Pulmonary artery endothelial cell (primary cell): ENCODE measurements around the gene CAMTA1. TPM values are rescaled to one million over a fixed set of nuclear protein-coding genes. Genes with fewer than 3 reads are reported as not detected.
A peak's percentile ranks its signal among the peaks of the same experiment; 100 is the strongest.

ENCODE experiments used
- DNase-seq: peaks from one replicate; pipeline ENCODE4 v3.0.0-alpha.2; 2011; ENCODE audit warnings: low read depth, low spot score
- total RNA-seq: library from RNA; depleted of rRNA; stranded (reverse); fragments of >200 nt; gene quantifications from 2 replicates; pipeline ENCODE4 v1.2.3, GENCODE V29; 2014

CAMTA1 gene
- total RNA-seq, 1 donor from 2014 or later, result 54.0 TPM

GRCh38 chr1:7253118-7253480 is 467.8 kb downstream of the CAMTA1 start:
- DNase-seq, result no peak

DNA sequence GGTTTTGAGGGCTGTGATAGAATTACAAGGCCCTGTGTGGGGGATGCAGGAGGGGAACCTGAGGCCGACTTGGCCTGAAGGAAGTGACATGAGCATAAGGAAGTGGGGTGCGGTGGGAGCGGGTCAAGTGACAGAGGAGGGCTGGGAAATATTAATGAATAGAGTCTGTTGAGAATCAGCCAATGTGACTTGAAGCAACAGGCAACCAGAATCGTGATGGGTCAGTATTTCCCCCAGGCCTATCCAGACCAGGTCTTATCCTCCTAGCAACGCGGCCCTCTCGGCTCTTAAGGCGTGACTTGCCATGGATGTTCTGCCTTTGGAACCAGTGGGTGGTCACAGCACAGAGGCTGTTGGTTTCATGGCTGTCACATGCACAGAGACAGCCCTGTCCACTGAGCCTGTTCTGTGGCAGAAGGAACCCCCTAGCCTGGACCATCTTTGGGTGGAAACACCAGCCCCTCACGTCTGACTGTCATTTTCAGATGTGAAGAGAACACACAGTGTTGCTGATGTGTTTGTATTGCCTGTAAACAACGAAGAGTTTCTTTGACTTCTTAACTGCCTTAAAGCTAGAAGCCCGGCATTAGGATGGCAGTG is 468.8 kb downstream of the CAMTA1 start:
- DNase-seq, result no peak

- no peak for DNase-seq
These were observed 470.2 kb downstream of the CAMTA1 start for GRCh38 chr1:7255303-7256058.

- no peak for DNase-seq
These were observed 471.3 kb downstream of the CAMTA1 start for GRCh38 chr1:7256526-7256925.

GRCh38 chr1:7257225-7257624 is 472.0 kb downstream of the CAMTA1 start:
- DNase-seq, result no peak

DNA sequence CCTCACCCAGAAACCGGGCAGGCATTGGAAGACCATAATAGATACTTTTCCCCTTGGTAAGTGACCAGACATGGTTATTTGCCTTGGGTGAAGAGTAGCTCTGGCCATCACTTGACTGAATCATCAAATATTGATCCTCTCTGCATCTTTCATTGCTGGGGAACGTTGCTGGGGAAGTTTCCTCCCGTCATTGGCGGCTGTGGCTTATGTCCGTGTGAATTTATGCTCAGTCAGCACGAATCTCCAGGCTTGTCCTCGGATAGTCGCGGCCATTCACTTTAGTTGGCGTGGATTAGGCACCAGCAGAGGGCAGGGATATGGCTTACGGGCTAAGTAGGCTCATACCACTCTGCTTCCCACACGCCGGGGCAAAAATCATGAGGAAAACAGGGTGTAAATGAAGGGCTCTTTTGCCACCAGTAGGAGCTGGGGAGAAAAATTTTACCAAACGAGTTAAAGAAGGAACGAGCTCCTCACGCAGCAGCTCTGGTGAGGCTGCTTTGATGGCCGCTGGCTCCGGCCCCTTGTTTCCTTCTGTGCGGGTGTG is 473.4 kb downstream of the CAMTA1 start:
- DNase-seq, result no peak

- DNase-seq, result no peak
These were observed 474.7 kb downstream of the CAMTA1 start for GRCh38 chr1:7259955-7260354.

- no peak for DNase-seq
These were observed 476.2 kb downstream of the CAMTA1 start for GRCh38 chr1:7261490-7261889.

DNA sequence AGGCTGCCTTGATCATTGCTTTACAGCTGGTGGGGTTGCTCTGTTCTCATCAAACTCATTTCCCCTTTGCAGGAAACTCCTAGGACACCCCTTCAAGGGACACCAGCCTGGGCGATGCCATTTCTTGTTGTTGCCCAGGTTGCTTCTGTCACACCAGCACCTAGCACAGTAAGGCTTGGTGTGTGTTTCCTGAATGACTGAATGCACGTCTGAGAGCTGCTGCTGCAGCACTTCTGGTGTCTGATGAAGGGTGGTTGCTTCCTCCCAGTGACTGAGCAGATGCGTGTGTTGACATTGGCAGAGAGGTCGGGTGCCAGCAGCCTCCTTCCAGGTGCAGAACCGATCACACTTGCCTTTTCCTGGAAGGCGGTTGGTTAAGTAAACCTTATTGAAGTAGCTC is 477.4 kb downstream of the CAMTA1 start:
- no peak for DNase-seq

DNA sequence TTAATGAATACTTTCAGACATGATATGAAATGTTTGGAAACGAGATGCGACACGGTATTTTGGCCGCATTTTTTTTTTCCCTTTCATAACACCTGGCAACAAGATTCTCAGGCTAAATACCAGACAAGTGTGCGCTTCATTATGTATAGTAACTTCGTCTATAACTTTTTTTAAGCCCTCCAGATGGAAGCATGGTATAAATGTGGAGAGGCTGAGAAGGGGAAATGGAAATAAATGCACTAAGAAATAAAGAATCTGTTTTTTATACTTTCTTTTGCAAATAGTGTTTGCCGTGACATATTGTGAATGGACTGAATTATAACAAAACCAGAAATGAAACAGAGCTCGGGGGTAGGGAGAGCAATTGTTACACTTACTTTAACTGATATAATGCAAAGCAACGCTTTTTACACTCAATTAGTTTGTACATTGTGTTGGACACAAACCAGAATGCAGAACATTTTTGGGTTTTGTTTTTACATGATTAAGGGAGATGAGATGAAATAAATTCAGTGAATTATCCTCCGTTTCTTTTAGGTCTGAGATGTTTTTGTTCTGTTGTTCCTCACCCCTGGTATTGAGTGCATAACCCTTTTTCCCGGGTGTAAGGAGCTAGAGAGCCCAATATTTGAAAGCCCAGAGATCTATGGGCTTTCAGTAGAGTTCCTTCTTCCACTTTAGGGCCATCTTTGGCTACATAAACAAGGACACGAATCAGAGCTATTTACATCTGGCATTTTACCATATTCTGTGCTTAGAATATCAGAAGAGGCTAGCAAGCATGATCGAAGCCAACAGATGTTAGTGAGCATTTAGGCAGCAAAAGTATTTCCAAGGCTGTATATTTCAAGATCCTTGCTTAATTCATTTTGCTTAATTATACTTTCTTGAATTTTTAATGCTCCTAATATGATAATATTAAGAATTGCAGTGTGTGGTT is 478.0 kb downstream of the CAMTA1 start:
- no peak for DNase-seq

- DNase-seq, result no peak
These were observed 478.8 kb downstream of the CAMTA1 start for GRCh38 chr1:7264101-7264500.

DNA sequence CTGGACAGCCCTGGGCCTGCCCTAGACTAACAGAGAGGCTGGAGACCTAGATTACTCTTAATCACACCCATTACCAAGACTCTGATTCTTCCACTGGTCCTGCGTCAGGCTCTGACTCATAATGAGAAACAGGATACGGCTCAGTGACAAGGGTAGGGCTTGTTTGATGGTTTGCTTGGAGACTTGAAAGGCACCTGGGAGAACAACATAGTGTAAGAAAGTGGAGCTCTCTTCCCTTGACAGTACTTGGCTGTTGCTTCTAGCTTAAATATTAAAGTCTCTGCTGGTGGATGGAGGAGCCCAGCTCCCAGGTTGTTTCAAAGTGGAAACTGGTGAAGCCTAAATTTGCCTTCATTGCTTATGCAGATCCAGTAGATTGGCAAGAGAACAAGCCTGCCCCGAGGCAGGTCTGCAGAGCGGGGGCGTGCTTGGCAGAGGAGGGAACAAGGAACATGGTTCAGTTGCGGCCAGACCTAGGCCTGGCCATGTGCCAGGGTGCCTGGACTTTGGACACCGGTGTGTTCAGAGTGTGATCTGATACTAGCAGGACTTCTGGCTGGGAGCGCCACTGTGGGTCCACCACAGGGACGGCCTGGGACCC is 480.6 kb downstream of the CAMTA1 start:
- DNase-seq, result peak; percentile 13

GRCh38 chr1:7266561-7266960 is 481.3 kb downstream of the CAMTA1 start:
- no peak for DNase-seq

DNA sequence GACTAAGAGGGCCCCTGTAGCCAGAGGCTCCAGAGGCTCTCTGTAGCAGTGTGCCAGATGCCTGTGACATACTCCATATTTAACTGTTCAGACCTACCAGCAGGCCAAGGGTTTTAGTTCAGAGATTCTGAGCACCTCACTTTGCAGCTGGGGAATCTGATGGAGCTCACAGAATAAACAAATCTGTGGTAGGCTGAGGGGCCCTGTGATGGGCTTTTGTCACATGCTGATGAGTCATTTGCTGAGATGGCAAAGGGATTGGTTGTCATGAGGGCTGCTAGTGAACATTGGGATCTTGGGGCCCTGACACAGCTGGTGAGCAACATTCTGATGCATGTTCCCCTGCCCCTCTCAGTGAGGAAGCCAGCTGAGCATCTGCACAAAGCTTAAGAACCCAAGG is 482.2 kb downstream of the CAMTA1 start:
- no peak for DNase-seq

GRCh38 chr1:7268983-7269382 is 483.7 kb downstream of the CAMTA1 start:
- DNase-seq, result no peak

GRCh38 chr1:7269525-7269924 is 484.3 kb downstream of the CAMTA1 start:
- DNase-seq, result no peak

GRCh38 chr1:7274256-7274655 is 489.0 kb downstream of the CAMTA1 start:
- no peak for DNase-seq

- no peak for DNase-seq
These were observed 492.8 kb downstream of the CAMTA1 start for GRCh38 chr1:7278045-7278444.

GRCh38 chr1:7278827-7279765 is 493.8 kb downstream of the CAMTA1 start:
- no peak for DNase-seq

- no peak for DNase-seq
These were observed 494.5 kb downstream of the CAMTA1 start for GRCh38 chr1:7279769-7280168.
